ENCODE data around the gene NLN.
"Not testable (repeated sequence)": the region's sequence is repeated elsewhere in the genome, so short reads cannot be mapped to it uniquely, and the experiment has no call there.

NLN gene

GRCh38 chr5:65730910-65731309, 8.9 kb downstream of the NLN start:
- Histone ChIP-seq H4K20me1 (ENCODE audit: insufficient read depth, low read length, poor library complexity, severe bottlenecking) (no peaks in the 10 kb centered on the region), H3K9me2 (replicated peaks; ENCODE audit: low read depth, low read length) (no peaks in the 10 kb centered on the region), H2AFZ (ENCODE audit: low read length) (no peak overlapping the region), H3K4me3 (ENCODE audit: low read length, poor library complexity, severe bottlenecking) (no peak overlapping the region), H3K79me2 (ENCODE audit: insufficient read depth, low read length) (no peaks in the 10 kb centered on the region), H3K36me3 (ENCODE audit: insufficient read depth, low read length) (no peaks in the 10 kb centered on the region), H3F3A (ENCODE audit: low read depth) (no peaks in the 10 kb centered on the region), H3K4me2 (ENCODE audit: low read depth, low read length, poor library complexity, severe bottlenecking) (no peak overlapping the region), H3K9me3 (ENCODE audit: insufficient read depth, low read depth, low read length) (no peaks in the 10 kb centered on the region), H3K27me3 (ENCODE audit: insufficient read depth, low read length, poor library complexity, severe bottlenecking) (no peaks in the 10 kb centered on the region), H3K9ac (ENCODE audit: low read depth, low read length, poor library complexity, severe bottlenecking) (no peak overlapping the region), H3K4me1 (ENCODE audit: insufficient read depth, low read length, poor library complexity, severe bottlenecking) (peaks cover 11% of the 10 kb centered on the region)
- TF ChIP-seq EZH2phosphoT487 (IDR thresholded peaks at IDR 0.05; ENCODE audit: borderline replicate concordance), result no peak
- TF ChIP-seq CTCF (conservative IDR thresholded peaks at IDR 0.05; ENCODE audit: low read length), result no peak

GRCh38 chr5:65732046-65732445, 10.0 kb downstream of the NLN start:
- H3F3A ChIP-seq (ENCODE audit: low read depth); H3K36me3 ChIP-seq (ENCODE audit: insufficient read depth, low read length); H3K9ac ChIP-seq (ENCODE audit: low read depth, low read length, poor library complexity, severe bottlenecking); H4K20me1 ChIP-seq (ENCODE audit: insufficient read depth, low read length, poor library complexity, severe bottlenecking); H3K79me2 ChIP-seq (ENCODE audit: insufficient read depth, low read length); H3K27me3 ChIP-seq (ENCODE audit: insufficient read depth, low read length, poor library complexity, severe bottlenecking); H3K4me2 ChIP-seq (ENCODE audit: low read depth, low read length, poor library complexity, severe bottlenecking); H2AFZ ChIP-seq (ENCODE audit: low read length); H3K4me3 ChIP-seq (ENCODE audit: low read length, poor library complexity, severe bottlenecking); H3K9me3 ChIP-seq (ENCODE audit: insufficient read depth, low read depth, low read length); H3K9me2 ChIP-seq (replicated peaks; ENCODE audit: low read depth, low read length): not testable (repeated sequence)
- H3K4me1 ChIP-seq (ENCODE audit: insufficient read depth, low read length, poor library complexity, severe bottlenecking), result peaks cover 11% of the 10 kb centered on the region

- not testable (repeated sequence) for H4K20me1 ChIP-seq (ENCODE audit: insufficient read depth, low read length, poor library complexity, severe bottlenecking); H3K79me2 ChIP-seq (ENCODE audit: insufficient read depth, low read length)
These were observed 12.3 kb downstream of the NLN start for GRCh38 chr5:65734196-65734775.

GRCh38 chr5:65734921-65735320, 12.9 kb downstream of the NLN start:
- Histone ChIP-seq H3K4me1 (ENCODE audit: insufficient read depth, low read length, poor library complexity, severe bottlenecking) (peaks cover 11% of the 10 kb centered on the region), H3K36me3 (ENCODE audit: insufficient read depth, low read length) (no peaks in the 10 kb centered on the region), H3K27me3 (ENCODE audit: insufficient read depth, low read length, poor library complexity, severe bottlenecking) (no peaks in the 10 kb centered on the region), H3K79me2 (ENCODE audit: insufficient read depth, low read length) (peaks cover 4% of the 10 kb centered on the region; the same call in 1 of the 2 replicates), H3F3A (ENCODE audit: low read depth) (no peaks in the 10 kb centered on the region), H3K4me3 (ENCODE audit: low read length, poor library complexity, severe bottlenecking) (no peak overlapping the region), H3K4me2 (ENCODE audit: low read depth, low read length, poor library complexity, severe bottlenecking) (no peak overlapping the region), H3K9me3 (ENCODE audit: insufficient read depth, low read depth, low read length) (no peaks in the 10 kb centered on the region), H2AFZ (ENCODE audit: low read length) (no peak overlapping the region), H4K20me1 (ENCODE audit: insufficient read depth, low read length, poor library complexity, severe bottlenecking) (no peaks in the 10 kb centered on the region), H3K9me2 (replicated peaks; ENCODE audit: low read depth, low read length) (no peaks in the 10 kb centered on the region), H3K9ac (ENCODE audit: low read depth, low read length, poor library complexity, severe bottlenecking) (no peak overlapping the region)
- no peak for TF ChIP-seq CTCF (conservative IDR thresholded peaks at IDR 0.05; ENCODE audit: low read length)
- TF ChIP-seq EZH2phosphoT487 (IDR thresholded peaks at IDR 0.05; ENCODE audit: borderline replicate concordance), result no peak

More at GRCh38 chr5:65734196-65734775, 12.3 kb downstream of the NLN start:
- not testable (repeated sequence) for H3K9ac ChIP-seq (ENCODE audit: low read depth, low read length, poor library complexity, severe bottlenecking); H3K36me3 ChIP-seq (ENCODE audit: insufficient read depth, low read length); H3K4me2 ChIP-seq (ENCODE audit: low read depth, low read length, poor library complexity, severe bottlenecking); H3K4me3 ChIP-seq (ENCODE audit: low read length, poor library complexity, severe bottlenecking); H3F3A ChIP-seq (ENCODE audit: low read depth); H3K9me3 ChIP-seq (ENCODE audit: insufficient read depth, low read depth, low read length); H3K27me3 ChIP-seq (ENCODE audit: insufficient read depth, low read length, poor library complexity, severe bottlenecking); H3K9me2 ChIP-seq (replicated peaks; ENCODE audit: low read depth, low read length); H2AFZ ChIP-seq (ENCODE audit: low read length)
- H3K4me1 ChIP-seq (ENCODE audit: insufficient read depth, low read length, poor library complexity, severe bottlenecking), result peaks cover 11% of the 10 kb centered on the region
